HEK293T (cell line): ENCODE data around the gene BTBD10.
A peak's percentile ranks its signal among the peaks of the same experiment; 100 is the strongest.

ENCODE experiments used
- CTCF ChIA-PET: fragments of 350-600 bp; formaldehyde crosslinking; extraction: SDS; loops from one replicate; lab custom pipeline; 2021; ENCODE audit warnings: antibody characterized with exemption, inconsistent platforms; lab: Yijun Ruan, JAX
- POLR2A ChIA-PET: fragments of 350-600 bp; formaldehyde crosslinking; extraction: SDS; loops from one replicate; lab custom pipeline; 2020; ENCODE audit warnings: antibody characterized with exemption, inconsistent platforms; lab: Yijun Ruan, JAX
- DNase-seq: peaks from one replicate; pipeline ENCODE4 v3.0.0; 2012; ENCODE audit warnings: mixed read lengths; ENCODE audit errors: extremely low spot score
- ARNT ChIP-seq: fragments of 450-650 bp; IDR thresholded peaks from 2 replicates; pipeline ENCODE4 v1.6.1; 2017; ENCODE audit warnings: mild to moderate bottlenecking
- BHLHE40 ChIP-seq: fragments of 450-650 bp; IDR thresholded peaks from 2 replicates; pipeline ENCODE4 v1.6.1; 2016; ENCODE audit warnings: mild to moderate bottlenecking, moderate library complexity, borderline replicate concordance
- CTBP1 ChIP-seq: fragments of 450-650 bp; IDR thresholded peaks from 2 replicates; pipeline ENCODE4 v1.6.1; 2016; ENCODE audit warnings: borderline replicate concordance
- ELF4 ChIP-seq: fragments of 450-650 bp; IDR thresholded peaks from 2 replicates; pipeline ENCODE4 v1.6.1; 2017; ENCODE audit warnings: antibody characterized with exemption
- FOXA1 ChIP-seq: fragments of 450-650 bp; IDR thresholded peaks from 2 replicates; pipeline ENCODE4 v1.6.1; 2016; ENCODE audit warnings: mild to moderate bottlenecking
- FOXK2 ChIP-seq: fragments of 450-650 bp; IDR thresholded peaks from 2 replicates; pipeline ENCODE4 v1.6.1; 2016; ENCODE audit warnings: mild to moderate bottlenecking
- FOXM1 ChIP-seq: fragments of 450-650 bp; IDR thresholded peaks from 2 replicates; pipeline ENCODE4 v1.6.1; 2017; ENCODE audit warnings: mild to moderate bottlenecking, borderline replicate concordance
- HDGF ChIP-seq: fragments of 450-650 bp; IDR thresholded peaks from 2 replicates; pipeline ENCODE4 v1.6.1; 2017; ENCODE audit warnings: antibody characterized with exemption, borderline replicate concordance
- L3MBTL2 ChIP-seq: fragments of 450-650 bp; conservative IDR thresholded peaks from 2 replicates; pipeline ENCODE4 v1.6.1; 2016; ENCODE audit warnings: mild to moderate bottlenecking
- LEF1 ChIP-seq: fragments of 450-650 bp; IDR thresholded peaks from 2 replicates; pipeline ENCODE4 v1.6.1; 2017; ENCODE audit warnings: mild to moderate bottlenecking, borderline replicate concordance
- NFRKB ChIP-seq: fragments of 450-650 bp; IDR thresholded peaks from 2 replicates; pipeline ENCODE4 v1.6.1; 2016; ENCODE audit warnings: mild to moderate bottlenecking, moderate library complexity
- SP1 ChIP-seq: fragments of 450-650 bp; IDR thresholded peaks from 2 replicates; pipeline ENCODE4 v1.6.1; 2017
- SUZ12 ChIP-seq: fragments of 450-650 bp; IDR thresholded peaks from 2 replicates; pipeline ENCODE4 v1.6.1; 2016; ENCODE audit warnings: mild to moderate bottlenecking
- TARDBP ChIP-seq: fragments of 450-650 bp; IDR thresholded peaks from 2 replicates; pipeline ENCODE4 v1.6.1; 2016
- ZNF384 ChIP-seq: fragments of 450-650 bp; IDR thresholded peaks from 2 replicates; pipeline ENCODE4 v1.6.1; 2016
- TF ChIP-seq, protein P1 (sequence below): fragments of 450-650 bp; IDR thresholded peaks from 2 replicates; pipeline ENCODE4 v1.6.1; 2016

BTBD10 gene

DNA sequence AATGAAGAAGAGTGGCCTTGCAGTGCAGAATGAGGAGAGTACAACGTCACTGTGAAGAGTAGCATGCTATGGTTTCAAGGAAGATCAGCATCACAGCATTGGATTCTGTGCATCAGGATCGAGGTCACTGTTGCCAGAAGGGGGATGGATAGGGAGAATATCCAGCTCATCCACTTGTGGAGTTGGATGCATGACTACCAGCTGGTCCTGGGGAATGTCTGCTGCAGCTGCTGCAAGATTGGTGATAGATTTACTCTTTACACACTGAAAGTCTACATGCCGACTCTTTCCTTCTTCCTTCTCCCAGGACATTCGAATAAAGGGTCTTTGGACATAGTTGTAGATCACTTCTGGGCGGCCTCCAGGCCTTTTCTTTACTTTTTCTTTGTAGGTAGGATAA, 74.3 kb downstream of the BTBD10 start:
- CTCF ChIA-PET = interaction anchor here (0.6 kb wide), 1 partner anchor 689 kb away, joined by 3 read pairs; no protein-coding TSS in a partner anchor
- no peak for DNase-seq
- POLR2A ChIA-PET = no interaction called here
- TF ChIP-seq NFRKB (no peak), ZNF384 (no peak), ARNT (no peak)
- TF ChIP-seq, protein P1, sequence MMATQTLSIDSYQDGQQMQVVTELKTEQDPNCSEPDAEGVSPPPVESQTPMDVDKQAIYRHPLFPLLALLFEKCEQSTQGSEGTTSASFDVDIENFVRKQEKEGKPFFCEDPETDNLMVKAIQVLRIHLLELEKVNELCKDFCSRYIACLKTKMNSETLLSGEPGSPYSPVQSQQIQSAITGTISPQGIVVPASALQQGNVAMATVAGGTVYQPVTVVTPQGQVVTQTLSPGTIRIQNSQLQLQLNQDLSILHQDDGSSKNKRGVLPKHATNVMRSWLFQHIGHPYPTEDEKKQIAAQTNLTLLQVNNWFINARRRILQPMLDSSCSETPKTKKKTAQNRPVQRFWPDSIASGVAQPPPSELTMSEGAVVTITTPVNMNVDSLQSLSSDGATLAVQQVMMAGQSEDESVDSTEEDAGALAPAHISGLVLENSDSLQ = no peak

DNA sequence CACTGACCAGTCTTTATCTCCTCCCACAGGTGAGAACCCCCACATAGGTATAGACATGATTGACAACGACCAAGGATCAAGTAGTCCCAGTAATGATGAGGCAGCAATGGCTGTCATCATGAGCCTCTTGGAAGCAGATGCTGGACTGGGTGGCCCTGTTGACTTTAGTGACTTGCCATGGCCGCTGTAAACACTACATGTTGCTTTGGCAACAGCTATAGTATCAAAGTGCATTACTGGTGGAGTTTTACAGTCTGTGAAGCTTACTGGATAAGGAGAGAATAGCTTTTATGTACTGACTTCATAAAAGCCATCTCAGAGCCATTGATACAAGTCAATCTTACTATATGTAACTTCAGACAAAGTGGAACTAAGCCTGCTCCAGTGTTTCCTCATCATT, 76.5 kb downstream of the BTBD10 start:
- TF ChIP-seq TARDBP (no peak), SP1 (no peak), ZNF384 (no peak), CTBP1 (no peak), L3MBTL2 (no peak), ELF4 (no peak), NFRKB (no peak), LEF1 (no peak), FOXM1 (no peak), ARNT (no peak), BHLHE40 (no peak), SUZ12 (no peak), HDGF (no peak), FOXA1 (no peak), FOXK2 (no peak)
- TF ChIP-seq, protein P1 = no peak
- ChIA-PET POLR2A (no interaction called here), CTCF (interaction anchor here (0.7 to 0.9 kb wide), 3 partner anchors 19 to 180 kb away, joined by 3 read pairs; no protein-coding TSS in a partner anchor)
- DNase-seq = no peak

DNA sequence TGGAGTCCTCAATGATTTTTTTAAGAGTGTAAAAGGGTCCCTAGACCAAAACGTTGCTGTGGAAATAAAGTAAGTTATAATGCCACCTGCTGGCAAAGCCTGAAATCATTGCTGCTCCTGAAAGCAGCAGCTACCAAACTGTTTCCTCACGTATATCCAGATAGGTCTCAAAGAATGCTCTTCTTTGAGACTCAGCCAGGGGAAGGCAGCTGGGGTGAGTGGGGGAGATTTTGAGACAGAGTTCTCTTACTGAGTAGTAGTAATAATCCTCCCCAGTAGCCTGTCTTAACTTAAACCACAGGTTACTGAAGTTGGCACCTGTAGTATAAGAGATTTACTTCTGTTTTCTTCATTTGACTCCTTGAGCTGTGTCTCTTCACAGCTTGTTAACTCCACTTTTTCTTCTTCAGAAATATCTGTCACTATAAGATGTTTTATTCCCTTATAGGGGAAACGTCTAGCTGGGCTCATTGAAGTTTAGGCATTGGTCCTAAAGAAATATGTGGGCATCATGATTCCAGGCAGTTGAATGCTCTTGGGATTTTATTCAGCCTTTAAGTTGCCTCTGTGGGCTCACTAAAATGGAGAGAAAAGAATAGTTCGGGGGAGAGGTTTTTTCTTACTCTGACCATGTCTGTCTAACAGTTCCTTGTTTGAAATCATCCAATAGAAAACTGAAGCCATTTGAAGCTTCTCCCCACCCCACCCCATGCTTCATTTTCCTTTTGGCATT, 77.9 kb downstream of the BTBD10 start:
- DNase-seq = peak; percentile 52
- TF ChIP-seq, protein P1 = no peak
- TF ChIP-seq NFRKB (no peak), BHLHE40 (no peak), SP1 (no peak), ZNF384 (no peak)
- POLR2A ChIA-PET = interaction anchor here (1.6 kb wide), 1 partner anchor 78 kb away, joined by 7 read pairs; the partner anchor contains the start of gene BTBD10
- CTCF ChIA-PET = interaction anchor here (1.5 kb wide), 1 partner anchor 10 kb away, joined by 3 read pairs; no protein-coding TSS in a partner anchor

DNA sequence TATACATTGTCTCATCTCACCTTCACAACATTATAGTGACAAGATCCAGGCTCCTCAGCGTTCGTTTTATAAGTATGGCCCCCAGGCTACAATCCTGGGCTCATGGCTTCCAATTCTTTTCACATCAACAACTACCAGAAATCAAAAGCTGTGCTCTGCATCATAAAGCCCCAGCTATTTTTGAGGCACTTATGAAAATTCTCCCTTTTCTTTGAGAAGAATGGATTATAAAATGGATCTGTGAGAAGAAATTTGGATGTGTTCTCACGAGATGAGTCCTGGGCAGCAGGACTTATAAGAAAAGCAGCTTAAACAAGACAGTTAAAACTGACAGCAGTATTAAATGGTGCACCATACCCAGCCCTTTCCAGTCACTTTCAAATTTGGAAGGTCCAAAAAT, 80.3 kb downstream of the BTBD10 start:
- CTCF ChIA-PET = no interaction called here
- POLR2A ChIA-PET = no interaction called here
- DNase-seq = no peak
- TF ChIP-seq, protein P1 = no peak
- TF ChIP-seq HDGF = no peak
- TF ChIP-seq BHLHE40 = no peak
- no peak for TF ChIP-seq LEF1
- no peak for TF ChIP-seq L3MBTL2
- TF ChIP-seq NFRKB = no peak
- TF ChIP-seq SUZ12 = no peak
- TF ChIP-seq CTBP1 = no peak
- TF ChIP-seq ELF4 = no peak
- TF ChIP-seq SP1 = no peak
- no peak for TF ChIP-seq FOXM1

DNA sequence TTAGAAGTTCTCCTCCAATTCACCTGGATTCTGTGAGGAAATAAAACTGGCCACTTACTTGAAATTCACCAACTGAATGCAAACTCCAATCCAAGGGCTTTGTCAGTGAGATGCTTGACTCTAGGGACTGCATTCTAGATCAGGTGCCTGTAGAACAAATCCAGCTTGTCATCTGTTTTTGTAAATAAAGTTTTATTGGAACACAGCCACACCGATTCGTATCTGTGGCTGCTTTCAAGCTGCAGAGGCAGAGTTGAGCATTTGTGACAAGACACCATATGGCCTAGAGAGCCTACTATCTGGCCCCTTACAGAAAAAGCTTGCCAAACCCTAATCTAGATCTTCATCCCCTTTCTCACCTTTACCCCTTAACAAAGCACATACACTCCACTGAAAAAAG, 82.3 kb downstream of the BTBD10 start:
- ChIA-PET CTCF (no interaction called here), POLR2A (no interaction called here)
- DNase-seq = no peak
- TF ChIP-seq L3MBTL2 (no peak), SUZ12 (no peak), ARNT (no peak), NFRKB (no peak), SP1 (no peak)
- TF ChIP-seq, protein P1 = no peak

DNA sequence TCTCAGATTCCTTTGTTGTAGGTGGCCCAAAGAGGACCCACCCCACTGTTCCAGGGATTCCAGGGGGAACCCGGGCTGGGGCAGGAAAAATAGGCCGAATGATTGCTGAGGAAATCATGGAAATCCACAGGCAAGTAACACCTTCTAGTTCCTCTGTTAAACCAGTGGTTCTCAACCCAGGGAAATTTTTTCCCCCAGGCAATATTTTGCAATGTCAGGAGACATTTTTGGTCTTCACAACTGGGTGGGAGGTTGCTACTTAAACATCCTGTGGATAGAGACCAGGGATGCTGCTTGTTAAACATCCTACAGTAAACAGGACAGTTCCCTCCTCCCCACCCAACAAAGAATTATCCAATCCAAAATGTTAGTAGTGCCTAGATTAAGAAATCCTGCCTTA, 84.7 kb downstream of the BTBD10 start:
- ChIA-PET CTCF (no interaction called here), POLR2A (interaction anchor here (1.1 kb wide), 1 partner anchor 85 kb away, joined by 3 read pairs; the partner anchor contains the start of gene BTBD10)
- TF ChIP-seq FOXA1 (no peak), ARNT (no peak), TARDBP (no peak), CTBP1 (no peak), ZNF384 (no peak), ELF4 (no peak), SP1 (no peak), FOXK2 (no peak), SUZ12 (no peak), BHLHE40 (no peak), LEF1 (no peak), L3MBTL2 (no peak), HDGF (no peak), FOXM1 (no peak), NFRKB (no peak)
- TF ChIP-seq, protein P1 = no peak
- DNase-seq = no peak
